Ureter (tissue), 1 donor: ENCODE results near the gene GRPEL2. TPM values are rescaled to one million over a fixed set of nuclear protein-coding genes. Genes with fewer than 3 reads are reported as not detected.

Experiments used
- DNase-seq: peaks from one replicate; pipeline ENCODE4 v3.0.0-alpha.2; 2020; ENCODE audit warnings: low spot score
- total RNA-seq: library from RNA; stranded (reverse); gene quantifications from one replicate; pipeline ENCODE4 v1.2.4, GENCODE V29; 2023
- donor health status: DM: yes; HTN: yes; CAD: no.

The GRPEL2 gene, protein sequence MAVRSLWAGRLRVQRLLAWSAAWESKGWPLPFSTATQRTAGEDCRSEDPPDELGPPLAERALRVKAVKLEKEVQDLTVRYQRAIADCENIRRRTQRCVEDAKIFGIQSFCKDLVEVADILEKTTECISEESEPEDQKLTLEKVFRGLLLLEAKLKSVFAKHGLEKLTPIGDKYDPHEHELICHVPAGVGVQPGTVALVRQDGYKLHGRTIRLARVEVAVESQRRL
- total RNA-seq, result 14.4 TPM

DNA sequence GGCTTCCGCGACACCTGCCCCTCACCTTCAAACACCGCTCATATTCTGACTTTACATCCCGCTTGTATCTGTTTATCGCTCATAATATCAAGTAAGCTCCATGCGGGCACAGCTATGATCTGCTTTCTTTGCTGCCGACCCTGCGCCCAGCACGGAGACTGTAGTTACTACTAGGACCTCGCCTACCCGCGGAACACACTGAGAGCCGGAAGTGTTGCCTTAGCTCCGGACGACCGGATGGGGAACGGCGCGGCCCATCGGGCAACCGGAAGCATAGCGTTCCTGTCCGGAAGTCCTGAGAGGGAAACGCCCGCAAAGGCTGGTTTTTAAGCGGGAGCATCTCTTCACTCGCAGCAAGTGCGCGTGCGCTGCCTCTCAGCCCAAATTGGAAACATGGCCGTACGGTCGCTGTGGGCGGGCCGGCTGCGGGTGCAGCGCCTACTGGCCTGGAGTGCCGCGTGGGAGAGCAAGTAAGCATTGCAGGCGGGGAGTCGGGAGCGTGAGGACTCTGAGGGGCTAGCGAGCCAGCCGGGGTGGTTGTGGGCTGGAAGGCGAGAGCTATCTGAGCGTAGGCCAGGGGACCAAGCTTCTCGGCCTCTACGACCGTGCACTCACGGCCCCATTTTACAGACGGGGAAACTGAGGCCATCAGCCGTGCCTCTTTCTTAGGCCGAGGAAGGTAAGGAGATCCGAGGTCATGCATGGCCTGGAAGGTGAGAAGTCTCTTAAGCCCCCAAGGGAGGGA, at the start of gene GRPEL2:
Gene GRPEL2, plus strand, starts transcription at position 353 of the 745 bp plus-strand sequence. Its CDS starts 41 bp downstream, at position 394.
- DNase-seq, result peak; percentile 96

DNA sequence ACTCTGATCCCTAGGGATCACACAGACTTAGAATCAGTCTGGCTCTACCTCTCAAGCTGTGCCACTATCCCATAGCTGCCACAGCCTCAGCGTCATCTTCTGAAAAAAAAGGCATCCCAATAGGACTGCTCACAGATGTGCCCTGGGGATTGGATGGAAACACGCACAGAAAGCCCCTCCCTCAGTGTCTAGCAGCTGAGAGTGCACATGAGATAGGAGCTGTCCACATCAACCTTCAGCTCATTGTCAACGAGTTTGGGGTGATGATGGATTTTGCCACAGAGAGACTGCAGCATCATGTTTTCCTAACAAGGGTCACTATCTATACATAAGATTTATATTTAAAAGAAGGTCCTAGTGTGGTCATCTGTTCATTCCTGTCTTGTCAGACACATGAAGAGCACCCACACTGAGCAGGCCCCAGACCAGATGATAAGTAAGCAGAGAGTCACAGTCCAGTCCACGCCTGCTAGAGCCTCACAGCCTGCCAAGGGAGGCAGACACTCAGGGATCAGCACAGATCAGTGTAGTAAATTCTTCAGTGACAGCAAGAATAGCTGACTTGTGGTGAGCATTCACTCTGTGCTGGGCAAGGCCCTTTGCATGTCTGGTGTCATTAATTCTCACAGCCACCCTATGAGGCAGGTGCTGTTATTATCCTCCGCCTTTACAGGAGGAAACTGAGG, 47.8 kb upstream of the GRPEL2 start:
- no peak for DNase-seq

DNA sequence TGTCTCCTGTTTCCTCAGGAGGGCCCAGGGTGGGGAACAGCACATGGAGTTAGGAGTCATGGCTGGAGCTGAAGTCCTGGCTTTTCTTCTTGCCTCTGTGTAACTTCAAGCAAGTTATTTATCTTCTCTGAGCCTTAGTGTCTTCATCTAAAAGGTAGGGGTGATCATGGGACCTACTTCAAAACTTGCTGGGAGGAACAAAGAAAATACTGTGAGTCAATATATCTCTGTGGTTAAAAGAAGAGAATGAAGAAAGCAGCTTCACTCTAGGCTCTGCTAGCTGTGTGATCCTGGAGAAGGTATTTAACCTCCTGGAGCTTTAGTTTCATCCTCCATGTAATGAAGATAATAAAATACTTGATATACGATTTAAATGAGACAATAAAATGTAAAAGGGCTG, 47.1 kb upstream of the GRPEL2 start:
- DNase-seq, result no peak

DNA sequence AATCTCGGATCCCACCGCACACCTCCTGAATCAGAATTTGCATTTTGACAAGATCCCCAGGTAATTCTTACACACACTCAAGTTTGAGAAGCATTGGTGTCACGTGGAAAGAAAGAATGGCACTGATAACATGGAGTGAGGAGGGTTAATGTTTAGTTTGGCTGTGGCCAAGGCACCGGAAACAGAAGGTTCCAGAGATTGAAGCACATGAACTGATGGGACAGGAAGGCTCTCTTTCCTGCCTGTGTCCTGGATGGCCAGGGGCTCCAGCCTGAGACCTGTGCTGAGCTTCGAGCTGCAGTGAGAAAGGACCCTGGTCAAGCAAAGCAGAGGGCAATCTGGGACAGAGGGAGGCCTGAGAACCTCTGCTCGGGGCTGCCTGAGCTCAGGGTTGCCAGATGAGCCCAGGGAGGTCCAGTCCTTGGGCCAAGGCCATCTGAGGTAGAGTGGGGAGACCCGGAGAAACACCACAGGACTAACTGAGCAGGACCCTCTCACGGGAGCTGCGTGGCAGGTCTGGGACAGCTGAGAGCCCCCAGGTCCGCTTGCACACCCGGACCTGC, 46.4 kb upstream of the GRPEL2 start:
- DNase-seq, result no peak

DNA sequence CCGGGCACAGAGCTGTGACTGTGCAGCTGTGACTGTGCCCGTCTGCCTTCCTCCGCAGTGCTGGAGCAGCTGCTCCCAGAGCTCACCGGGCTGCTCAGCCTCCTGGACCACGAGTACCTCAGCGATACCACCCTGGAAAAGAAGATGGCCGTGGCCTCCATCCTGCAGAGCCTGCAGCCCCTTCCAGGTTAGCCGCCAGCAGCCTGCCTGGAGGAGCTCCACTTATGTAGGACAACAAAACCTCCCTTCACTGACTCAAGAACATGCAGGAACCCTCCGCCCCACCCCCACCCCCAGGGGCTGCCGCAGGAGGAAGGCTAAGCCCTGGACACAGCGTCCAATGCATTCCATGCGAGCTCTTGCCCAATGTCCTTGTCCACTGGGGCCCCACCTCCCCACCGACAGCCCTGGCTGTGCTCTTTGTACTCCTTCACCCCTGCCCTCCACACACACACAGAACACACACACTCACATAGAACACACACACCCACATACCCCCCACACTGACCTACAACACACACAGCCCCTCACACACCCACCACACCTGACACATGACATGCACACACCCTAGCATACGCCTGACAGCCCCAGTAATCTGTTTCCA, 45.7 kb upstream of the GRPEL2 start:
- no peak for DNase-seq

DNA sequence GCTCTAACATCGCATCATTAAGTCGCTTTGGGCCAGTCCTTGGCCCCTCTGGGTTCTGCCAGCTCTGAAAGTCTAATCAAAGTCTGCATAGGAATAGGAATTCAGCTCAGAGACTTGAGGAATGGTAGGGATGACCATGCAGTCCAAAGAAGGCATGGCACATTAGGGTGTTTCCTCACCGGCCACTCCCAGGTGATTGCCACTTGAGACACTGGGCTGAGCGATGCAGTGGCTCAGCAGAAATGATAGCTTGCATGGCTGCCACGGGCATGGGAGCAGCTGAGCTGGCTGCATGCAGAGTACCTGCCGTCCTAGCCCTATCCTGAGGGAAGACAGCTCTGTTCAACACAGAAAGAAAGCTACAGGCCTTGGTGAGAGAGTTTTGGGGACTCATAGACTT, 44.9 kb upstream of the GRPEL2 start:
- DNase-seq, result no peak

DNA sequence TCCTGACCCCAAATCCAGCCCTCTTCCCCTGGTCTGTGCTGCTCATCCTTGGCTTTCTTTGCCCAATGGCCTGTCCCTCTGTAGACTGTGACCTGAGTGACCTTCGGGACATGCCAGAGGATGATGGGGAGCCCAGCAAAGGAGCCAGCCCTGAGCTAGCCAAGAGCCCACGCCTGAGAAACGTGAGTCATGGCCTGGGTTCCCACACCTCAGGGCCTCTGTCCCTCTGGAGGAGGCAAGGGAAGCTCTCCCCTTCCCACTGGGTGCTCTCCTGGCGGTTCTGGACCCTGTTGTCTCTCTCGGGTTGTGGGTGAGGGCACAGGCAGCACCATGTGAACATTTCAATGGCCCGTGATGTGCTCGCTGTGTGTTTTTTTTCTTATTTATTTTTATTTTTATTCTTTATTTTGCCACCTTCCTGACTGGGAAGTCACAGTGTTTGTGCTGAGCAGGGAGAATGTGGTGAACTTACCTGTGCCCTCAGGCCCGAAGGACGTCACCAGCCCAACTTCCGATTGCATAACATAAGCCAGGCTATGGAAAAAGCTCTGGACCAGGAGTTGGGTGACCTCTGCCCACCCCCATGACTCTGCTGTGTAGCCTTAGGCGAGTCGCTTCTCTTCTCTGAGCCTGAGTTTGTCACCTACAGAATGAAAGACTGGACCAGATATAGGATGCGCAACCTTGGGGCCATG, 44.1 kb upstream of the GRPEL2 start:
- no peak for DNase-seq

DNA sequence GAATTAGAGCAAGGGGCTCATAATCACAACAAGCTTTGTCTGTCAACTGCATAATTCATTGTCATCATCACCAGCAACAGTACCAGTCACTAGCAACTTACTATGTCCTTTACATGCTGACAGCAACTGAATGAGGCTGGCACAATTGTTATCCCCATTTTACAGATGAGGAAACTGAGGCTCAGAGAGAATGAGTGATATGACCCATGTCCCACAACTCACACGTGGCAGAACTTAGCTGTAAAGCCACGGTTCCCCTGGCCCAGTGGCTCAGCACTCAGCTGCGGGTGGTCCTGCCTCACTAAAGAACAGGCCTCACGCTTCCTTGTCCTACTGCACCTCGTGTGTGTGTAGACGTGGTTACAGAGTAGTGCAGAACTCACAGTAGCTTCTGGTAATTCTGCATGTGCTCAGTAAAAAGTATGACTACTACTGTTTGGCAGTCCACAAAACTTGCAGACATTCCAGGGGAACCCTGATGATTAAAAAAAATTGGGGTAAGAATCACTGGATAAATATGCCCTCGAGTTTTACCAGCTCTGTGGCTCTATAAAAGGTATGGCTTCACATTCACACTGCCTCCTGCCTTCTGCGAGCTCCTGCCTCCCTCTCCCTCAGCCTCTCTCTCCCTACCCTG, 43.4 kb upstream of the GRPEL2 start:
- no peak for DNase-seq

DNA sequence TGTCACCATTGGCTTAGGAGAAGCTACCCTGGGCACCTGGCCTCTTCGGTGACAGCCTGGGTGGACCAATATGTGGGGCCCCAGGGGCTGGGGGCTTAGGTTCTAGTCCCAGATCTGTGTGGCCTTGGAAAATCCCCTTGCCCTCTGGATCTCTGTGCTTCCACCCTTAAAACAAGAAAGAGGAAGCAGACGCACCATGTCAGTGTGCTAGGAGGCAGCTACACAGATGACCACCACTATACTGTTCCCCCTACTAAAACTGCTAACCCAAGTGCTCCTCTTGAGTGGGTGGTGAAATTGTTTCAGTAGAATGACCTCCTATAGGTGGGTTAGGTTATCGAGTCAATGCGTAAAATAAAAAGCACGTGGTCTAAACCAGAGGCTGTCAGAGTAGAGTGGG, 42.7 kb upstream of the GRPEL2 start:
- DNase-seq, result no peak

DNA sequence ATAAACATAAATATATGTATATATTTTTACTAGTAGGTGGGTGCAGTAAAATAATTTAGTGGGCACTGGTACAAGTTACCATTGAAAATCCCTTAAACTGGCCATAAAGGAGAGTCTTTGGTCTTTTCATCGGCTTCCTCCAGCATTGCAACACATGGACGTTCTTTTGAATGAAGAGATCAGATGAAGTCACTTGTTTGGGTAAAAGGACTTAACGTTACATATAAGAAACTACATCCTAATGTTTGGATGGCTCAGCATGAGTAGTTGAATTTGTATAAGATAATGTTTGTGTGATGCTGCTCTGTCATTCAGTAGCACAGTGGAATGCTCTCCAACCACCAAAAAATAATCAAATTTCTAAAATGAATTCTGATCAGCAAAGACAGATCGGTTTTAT, 42.1 kb upstream of the GRPEL2 start:
- no peak for DNase-seq

DNA sequence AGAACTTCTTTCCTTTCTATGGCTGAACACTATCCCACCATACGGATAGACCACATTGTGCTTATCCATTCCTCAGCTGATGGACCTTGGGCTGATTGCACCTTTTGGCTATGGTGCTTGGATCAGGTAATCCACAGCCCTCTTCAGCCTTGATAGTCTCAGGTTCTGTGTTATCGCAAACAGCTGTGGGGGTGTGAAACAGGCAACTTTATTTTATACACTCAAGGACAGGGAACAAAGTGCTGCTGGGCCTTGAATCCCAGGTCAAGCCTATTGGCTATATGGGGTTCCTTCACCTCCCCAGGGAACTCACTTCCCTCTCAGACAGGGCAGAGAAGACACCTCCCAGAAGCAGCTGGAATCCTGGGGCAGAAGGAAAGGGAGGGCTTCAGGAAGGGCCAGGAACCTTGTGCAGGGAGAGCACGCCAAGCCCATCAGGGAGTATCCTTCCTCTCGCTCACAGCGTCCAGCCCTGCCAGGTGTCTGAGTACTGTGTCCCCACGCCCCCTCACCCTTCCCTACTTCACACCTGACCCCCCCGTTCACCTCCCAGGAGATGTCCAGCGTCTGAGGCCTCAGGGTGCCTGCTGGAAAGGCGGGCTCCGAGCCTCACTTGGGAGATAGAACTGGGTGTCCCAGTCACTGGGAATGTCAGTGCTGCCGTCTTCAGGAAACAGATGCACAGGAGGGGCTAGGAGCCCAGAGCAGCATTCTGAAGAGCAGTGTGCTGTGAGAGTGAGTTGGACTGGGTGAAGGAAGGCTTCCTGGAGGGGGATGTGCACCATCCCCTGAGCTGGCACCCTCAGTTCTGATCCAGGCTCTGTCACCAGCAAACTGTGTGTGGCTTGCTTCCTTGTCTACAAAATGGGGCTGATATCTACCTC, 40.9 kb upstream of the GRPEL2 start:
- no peak for DNase-seq

DNA sequence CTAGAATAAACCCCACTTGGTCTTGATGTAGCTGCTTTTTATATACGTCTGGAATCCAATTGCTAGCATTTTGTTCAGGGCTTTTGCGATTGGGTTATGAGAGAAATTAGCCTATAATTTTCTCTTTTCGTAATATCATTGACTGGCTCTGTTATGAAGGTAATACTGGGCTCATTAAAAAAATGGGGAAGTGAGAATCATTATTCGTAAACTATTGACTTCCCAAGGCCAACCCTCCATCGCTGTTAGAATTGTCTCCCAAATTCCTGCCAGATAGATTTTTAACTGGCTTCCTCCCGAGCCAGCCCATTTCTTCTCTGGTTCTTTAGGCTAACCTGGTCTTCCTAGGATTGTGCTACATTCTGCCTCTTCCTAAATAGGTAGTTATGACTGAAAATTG, 35.9 kb upstream of the GRPEL2 start:
- DNase-seq, result no peak

DNA sequence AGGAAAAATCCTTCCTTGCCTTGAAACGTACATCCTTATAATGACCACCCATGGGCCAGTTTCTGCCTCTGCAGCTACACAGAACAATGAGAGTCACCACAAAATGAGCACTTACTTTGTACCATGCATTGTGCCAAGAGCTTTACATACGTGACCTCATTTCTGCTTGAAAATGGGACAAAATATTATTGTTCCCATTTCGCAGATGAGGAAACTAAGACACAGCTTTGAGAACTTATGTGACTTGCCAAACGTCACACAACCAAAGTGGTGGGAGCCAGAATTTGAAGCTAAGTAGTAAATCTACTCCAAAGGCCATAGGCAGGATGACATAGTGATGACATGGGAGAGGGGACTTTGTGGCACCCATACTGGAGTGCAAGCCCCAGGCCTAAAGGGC, 34.8 kb upstream of the GRPEL2 start:
- no peak for DNase-seq

DNA sequence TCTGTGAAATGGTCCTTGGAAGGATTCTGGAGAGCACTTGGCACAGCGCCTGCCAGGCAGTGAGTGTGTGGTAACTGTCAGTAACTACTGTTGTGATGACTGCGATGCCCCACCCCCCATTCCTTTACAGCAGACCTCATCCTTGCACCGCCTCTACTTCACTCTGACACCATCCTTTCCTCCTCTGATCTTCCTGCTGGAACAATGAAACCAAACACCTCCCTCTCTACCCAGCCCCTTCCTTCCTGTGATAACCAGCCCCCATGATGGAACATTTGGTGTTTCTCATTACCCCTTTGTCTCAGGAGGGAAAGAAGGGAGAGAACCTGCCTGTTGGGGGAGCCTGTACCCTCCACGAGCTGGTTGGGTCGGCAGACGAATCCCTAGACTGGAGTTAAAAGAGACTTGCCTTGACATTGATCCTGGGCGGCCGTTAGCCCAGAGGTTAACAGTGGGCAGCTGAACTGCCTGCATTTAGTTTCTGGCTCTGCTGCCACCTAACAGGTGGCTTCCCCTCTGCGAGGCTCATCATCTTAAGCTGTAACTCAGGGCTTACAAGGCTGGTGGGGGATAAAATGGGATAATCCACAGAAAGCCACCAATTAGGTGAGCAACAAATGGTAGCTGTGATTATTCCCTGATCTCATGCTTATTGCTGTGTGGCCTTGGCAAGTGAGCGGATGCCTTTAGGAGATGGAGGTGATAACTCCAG, 34.2 kb upstream of the GRPEL2 start:
- DNase-seq, result no peak

DNA sequence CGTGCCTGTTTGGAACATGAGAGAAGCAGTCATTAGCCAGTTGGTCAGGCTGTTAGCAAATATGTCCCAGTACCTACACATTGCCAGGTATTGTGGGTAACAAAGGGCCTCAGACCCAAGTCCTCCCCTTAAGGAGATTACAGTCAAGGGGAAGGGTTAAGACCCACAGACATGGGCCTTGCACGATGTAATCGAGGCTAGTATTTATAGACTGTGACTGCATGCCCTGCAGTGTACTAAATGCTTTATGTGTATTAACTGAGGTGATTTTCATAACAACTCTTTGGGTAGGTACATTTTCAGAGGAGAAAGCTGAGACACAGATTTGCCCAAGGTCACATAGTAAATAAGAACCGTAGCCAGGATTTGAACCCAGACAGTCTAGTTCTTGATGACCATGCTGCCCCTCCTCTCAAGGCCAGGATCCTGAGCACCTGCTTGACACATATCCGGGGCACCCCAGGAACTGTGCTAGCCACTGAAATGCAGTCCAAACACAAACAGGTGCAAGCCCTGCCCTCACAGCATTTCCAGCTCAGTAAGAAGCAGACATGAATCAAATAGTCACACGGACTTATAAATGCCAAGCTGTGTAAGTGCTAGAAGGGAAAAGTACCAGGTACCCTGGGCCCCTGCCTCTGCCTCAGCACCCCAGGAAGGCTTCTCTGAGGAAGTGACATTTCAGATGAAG, 32.0 kb upstream of the GRPEL2 start:
- DNase-seq, result no peak

DNA sequence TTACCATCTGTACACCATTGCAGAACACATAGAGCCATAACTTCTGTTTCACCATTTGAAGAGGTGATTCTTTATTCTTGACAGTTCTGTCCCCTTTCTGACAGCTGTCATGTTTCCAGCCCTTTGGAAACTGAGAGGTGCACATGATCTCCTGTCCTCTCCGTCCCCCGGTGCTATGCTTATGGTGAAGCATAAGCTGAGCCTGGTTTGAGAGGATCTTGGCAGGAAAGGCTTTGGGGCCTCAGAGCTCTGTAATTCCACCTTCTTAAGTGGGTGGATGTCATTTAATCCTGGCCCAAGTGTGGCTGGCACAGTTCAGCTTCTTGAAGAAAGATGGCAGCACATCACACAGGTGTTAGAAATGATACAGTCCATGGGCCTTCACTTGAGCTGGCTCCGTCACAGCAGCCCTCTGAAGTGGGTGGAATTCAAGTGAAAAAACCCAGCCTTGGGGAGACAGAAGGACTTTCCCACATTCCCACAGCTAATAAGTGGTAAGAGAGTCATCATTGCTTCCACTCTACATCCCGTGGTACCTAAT, 30.7 kb upstream of the GRPEL2 start:
- no peak for DNase-seq

DNA sequence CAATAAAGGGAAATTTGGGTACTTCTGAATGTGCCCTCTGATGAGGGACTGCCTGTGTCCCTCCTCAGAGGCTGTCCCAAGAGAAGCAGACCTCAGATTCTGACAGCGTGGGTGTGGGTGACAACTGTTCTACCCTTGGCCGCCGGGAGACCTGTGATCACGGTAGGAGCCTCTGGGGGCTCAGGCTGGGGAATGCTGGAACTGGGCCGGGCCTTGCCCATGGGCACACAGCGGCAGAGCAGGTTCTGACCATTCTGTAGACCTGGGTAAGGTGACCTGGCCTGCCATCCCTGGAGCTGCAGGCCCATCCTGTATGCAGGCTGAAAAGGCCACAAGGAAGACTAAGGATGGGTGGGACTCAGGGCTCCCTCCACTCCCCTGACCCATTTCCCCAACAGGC, 29.5 kb upstream of the GRPEL2 start:
- DNase-seq, result no peak

DNA sequence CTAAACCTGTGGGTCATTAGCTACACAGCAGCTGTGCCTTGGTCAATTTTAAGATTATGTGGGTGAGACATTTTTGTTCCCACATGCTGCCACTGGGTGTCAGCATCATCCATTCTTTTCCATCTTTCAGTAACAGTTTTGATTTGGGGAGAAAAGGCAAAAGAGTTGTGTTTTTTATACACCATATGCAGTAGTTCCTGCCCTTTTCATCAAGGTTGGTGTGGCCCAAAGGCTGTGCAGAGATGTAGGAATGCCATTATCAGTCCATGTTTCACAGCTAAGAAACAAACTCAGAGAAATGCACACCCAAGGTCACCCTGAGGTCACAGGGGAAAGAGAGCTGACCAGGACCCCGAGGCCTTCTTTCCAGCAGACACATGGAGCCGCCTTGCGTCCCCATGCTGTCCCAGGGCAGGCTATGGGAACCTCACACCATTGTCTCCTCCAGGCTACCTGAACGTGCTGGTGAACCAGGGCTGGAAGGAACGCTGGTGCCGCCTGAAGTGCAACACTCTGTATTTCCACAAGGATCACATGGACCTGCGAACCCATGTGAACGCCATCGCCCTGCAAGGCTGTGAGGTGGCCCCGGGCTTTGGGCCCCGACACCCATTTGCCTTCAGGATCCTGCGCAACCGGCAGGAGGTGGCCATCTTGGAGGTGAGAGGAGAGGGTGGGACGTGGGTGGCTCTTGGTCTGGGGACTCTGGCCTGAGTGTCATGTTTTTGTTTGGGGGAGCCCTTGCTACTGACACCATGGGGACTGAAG, 27.8 kb upstream of the GRPEL2 start:
- DNase-seq, result no peak
